DMS114 treated with DMSO at 0.1 percent for 48 hours (cell line): Measurements from ENCODE around the gene KIAA1586.

Source experiments
- DNase-seq: peaks from one replicate; lab custom pipeline; 2025; ENCODE audit not compliant: unreplicated experiment; lab: John Stamatoyannopoulos, UW

Gene KIAA1586

DNA sequence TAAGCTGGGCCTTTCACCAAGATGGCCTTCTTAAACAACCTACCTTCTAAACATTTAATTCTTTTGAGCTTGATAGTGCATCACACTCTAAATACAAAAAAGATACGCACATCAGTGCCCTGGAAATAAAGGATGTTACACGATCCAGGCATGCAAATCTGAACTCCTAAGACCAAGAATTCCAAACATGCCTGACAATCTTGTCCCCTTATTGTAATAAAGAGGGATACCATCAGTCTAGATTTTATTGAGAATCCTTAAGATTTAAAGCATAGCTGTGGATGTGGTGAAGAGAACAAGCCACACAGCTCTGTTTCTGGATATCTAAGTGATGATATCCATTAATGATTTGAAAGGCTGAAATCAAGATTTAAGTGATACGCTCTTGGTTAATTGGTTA lies 56.5 kb downstream of the KIAA1586 start:
- no peak for DNase-seq

GRCh38 chr6:57104336-57104735 lies 57.8 kb downstream of the KIAA1586 start:
- no peak for DNase-seq
